Measurements from ENCODE around the gene JAG2. TPM values are rescaled to one million over a fixed set of nuclear protein-coding genes. Genes with fewer than 3 reads are reported as not detected.

The JAG2 gene
- polyA plus RNA-seq, 3 donors, result 6.6 to 8.0 (median 7.1) TPM

DNA sequence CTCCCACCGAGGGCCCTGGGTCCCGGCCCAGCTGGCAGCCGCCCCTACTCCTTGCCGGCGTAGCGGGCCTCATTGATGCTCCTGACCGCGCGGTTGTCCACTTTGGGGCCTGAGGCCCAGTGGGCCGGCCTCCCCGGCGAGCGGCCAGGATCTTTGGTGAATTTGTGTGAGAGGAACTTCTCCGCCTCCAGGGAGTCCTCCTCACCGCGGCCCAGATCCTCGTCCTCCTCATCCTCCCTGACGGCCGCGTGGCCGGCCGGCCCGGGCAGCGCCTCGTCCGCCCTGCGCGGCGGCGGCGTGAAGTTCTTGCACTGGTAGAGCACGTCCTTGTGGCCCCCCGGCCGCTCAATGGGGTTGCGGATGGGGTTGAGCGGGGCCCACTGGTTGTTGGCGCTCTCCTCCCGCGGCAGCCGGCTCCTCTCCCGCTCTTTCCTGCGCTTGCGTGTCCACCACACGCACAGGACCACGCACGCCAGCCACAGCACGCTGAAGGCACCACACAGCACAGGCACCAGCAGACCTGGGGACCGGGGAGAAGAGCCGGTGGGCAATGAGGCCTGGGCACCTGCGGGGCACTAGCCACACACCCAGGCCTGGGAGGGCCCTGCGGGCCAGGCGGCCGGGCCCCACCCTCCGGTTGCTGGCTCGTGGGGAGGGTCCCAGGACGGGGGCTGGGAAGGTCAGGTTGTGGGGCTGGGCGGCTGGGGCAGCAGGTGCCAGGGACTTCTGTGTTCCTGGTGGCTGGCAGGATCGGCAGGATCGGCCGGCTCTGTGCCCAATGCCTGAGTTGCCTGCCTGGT, 25.7 kb downstream of the JAG2 start:
- DNase-seq (ENCODE audit: low read depth in 3 of 3, low spot score in 2 of 3), result no peak

DNA sequence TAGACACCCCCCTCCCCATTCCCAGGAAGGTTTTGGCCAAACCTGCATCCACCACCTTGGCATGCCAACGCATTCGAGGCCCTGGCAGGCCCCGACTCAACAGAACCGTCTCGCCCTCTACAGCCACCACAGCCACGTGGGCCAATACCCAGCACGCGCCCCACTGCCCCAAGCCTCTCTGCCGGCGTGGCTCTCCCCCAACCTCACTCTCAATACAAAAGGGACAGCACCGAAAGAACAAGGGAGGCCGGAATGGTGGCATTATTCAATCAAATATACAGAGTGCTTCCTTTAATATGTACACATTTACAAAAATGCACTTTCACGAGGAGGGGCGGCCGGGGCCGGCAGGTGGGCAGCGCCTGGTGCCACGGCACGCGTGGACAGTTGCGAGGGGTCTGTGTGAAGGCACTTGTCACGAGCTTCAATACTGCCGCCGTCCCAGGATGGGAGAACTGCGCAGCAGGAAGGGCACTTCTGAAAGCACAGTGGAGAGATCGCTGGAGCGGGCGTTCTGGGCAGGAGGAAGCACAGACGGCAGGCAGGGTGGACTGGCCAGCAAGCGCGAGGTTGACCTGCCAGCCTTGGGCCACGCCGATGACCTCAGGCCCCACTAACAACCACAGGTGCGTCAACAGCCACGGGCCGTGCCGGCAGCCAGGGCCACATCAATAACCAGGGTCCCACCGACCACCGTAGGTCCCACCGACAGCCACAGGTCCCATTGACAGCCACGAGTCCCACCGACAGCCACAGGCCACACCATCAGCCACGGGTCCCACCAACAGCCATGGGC, 26.9 kb downstream of the JAG2 start:
- DNase-seq (ENCODE audit: low read depth in 3 of 3, low spot score in 2 of 3), result no peak

DNA sequence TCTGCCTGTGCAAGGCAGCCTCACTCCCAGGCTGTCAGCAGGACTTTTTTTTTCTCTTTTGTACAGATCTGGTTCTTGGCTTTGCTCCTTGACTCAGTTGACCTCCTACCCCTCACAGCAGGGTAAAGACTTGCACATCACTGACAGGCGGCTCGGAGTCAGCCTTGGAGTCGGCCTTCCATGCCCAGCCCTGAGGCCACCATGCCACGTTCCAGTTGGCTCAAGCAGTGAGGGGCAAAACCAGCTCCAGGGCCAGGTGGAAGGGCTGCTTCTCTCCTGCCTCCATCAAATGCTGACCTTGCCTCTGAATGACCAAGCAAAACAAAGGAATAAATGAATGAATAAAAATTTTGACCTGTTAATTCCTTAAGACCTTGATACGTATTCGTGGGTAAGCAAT, 27.6 kb downstream of the JAG2 start:
- no peak for DNase-seq (ENCODE audit: low read depth in 3 of 3, low spot score in 2 of 3)

DNA sequence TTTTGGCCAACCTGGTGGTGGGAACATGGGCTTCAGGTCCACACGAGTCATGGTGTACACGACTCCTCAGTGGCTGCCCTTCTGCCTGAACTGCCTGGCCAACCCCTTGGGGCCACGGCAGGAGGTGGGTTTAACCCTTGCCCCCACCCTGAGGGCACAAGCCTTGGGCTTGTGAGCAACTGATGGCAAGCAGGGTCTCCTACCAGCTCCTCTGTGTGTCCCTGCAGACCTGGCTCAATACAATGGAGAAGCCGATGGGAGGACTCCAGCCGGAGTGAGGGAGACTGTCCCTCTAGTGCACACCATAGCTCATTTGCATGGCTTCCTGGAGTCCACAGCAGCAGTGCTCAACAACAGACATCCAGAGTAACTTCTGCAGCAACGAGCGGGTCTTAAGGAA, 28.0 kb downstream of the JAG2 start:
- no peak for DNase-seq (ENCODE audit: low read depth in 3 of 3, low spot score in 2 of 3)

DNA sequence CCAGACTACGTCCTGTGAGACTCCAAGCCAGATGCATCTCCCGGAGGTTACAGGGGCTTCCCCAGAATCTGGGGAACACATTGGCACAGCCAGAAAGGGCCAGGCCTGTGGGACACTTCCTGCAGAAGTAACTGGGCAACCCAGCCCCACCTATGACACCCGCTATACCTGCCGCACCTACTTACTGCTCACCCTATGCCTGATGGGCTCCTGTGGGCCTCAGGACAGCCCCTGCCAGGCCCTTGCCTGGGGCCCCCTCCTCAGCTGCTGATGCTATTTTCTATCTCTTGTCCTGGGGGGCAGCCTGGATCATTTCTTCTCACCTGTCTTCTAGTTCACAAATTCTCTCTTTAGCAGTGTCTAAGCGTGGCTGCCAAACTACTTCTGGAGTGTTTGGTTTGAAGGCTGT, 28.7 kb downstream of the JAG2 start:
- DNase-seq (ENCODE audit: low read depth in 3 of 3, low spot score in 2 of 3), result no peak

DNA sequence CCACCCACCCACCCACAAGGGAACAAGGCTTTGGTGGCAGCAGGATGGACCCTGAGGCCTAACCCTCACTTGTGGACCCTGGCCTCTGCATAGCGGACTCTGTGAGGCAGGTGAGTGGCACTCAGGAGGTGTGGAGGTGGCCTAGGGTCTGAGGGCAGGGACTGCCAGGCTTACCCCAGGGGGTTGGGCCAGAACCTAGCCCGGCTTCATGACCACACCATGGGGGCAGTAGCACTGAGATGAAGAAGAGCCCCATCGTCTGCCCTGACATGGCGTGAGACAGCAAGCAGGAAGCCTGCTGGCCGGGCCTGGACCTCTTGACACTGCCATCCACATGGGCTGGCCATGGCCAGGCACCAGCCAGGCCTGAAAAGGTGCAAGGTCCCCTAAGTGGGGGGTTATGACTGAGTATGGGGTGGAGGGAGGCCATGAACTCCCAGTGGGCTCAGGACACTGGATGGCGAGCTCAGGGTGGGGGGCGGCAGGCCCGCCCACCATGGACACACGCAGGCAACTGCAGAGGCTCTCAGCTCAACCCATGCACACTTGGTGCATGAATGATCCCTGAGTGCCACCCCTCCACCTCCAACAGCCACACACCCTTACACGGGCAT, 29.3 kb downstream of the JAG2 start:
- DNase-seq (ENCODE audit: low read depth in 3 of 3, low spot score in 2 of 3), result no peak

DNA sequence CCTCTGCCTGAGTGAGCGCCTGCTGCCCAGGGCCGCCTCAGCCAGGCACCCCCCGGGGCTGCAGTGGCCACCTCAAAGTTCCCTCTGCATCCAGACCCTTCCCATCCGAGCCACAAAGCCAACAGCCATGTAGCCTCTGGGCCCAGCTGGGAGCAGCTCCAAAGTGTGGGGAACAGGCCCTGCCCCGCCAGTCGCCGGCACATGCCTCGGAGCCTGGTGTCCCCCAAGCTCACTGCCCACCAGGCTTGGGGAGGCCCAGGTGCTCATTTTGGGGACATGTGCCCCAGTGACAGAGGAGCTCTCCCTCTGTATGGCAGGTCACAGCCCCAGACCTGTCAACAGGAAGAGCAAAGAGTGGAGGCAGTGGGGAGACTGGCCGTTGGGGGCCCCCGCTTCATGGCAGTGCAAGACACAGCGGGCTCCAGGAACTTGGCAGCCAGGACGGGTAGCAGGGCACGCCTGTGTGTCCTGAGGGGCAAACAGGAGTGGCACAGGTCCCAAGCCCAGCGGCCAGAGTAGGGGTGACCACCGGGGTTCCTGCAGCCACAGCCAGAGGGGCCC, 29.9 kb downstream of the JAG2 start:
- no peak for DNase-seq (ENCODE audit: low read depth in 3 of 3, low spot score in 2 of 3)

DNA sequence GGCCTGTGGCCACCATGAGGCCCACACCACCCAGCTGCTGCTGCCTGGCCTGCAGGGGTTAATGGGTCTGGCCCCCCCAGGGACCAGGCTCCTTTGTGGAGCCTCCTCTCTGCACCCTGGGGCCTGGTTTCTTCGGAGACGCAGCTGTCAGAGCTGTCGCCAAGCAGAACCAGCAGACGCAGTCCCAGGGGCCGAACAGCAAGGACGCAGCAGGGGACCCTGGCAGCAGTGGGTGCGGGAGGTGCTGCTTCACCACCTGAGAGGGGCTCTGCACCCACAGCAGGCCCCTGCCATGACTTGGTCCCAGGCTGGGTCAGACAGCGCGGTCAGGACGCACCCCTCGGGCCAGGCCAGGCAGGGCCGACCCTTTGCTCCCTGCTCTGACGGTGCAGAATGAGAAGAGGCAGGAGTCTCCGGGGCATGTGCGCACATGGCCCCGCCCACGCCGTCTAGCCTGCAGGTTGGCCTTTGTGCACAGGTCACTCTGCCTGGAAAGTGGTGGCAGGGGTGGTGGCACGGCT, 30.5 kb downstream of the JAG2 start:
- DNase-seq (ENCODE audit: low read depth in 3 of 3, low spot score in 2 of 3), result no peak

DNA sequence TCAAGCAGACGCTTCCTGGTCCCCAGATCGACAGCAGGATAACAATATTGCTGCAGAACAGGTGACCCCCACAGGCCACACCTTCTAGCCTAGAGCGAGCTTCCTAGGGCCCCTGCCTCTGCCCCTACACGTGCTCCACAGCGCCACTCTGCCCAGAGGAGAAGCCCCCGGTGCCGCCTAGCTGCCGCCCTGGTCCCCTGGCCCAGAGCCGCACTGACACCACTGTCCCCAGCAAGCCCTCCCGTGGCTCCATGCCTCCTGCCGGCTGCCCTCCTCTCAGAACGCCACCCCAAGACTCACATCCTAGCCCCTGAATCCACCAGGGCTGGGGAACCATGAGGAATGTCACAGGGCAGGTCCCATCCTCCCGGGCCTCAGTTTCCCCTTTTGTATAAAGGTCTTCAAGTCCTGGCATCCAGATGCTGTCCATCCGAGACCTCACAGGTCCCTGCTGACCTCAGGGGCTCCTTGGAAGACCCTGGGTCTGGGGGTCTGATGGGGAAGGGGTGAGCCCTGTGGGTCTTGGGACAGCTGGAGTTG, 31.0 kb downstream of the JAG2 start:
- DNase-seq (ENCODE audit: low read depth in 3 of 3, low spot score in 2 of 3), result no peak

DNA sequence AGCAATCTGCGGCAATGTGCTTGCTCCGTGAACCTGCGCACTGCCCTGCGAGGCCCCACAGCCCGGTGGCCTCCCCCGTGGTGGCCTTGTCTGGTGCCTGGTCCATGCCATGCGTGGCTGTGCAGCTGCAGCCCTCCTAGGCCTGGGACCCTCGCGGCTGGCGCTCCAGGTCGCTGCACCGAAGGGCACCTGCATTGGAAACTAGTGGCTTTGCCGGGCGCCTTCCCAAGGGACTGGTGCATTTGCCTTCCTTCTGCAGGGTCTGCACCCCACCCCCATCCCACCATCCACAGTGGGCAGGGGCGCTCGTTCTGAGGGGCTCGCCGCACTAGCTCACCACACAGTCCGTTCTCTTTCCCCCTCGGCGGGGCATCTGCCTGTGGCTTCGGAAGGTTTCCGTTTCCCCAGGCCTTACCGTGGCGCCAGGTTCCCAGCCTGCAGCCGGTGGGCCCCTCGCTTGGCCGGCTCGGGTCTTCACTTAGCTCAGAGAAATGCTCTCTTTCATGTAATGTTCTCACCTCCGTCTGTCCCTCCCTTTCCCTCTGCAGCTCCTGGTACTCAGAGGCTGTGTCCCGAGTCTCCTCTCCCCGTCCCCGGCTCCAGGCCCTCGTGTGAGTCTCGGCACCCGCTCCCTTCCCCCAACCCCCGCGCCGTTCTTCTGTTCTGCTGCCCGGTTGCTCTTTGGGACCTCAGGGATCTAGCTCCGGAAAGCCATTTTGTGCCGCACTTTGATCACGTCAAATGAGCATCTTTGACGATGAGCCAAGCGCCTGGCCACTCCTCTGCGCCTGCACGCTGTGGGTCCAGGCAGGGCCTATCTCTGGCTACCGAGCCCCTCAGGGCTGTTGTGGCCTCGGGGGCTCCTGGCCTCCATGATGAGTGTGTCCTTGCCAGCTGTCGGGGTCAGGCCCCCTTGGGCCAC, 31.9 kb downstream of the JAG2 start:
- no peak for DNase-seq (ENCODE audit: low read depth in 3 of 3, low spot score in 2 of 3)

DNA sequence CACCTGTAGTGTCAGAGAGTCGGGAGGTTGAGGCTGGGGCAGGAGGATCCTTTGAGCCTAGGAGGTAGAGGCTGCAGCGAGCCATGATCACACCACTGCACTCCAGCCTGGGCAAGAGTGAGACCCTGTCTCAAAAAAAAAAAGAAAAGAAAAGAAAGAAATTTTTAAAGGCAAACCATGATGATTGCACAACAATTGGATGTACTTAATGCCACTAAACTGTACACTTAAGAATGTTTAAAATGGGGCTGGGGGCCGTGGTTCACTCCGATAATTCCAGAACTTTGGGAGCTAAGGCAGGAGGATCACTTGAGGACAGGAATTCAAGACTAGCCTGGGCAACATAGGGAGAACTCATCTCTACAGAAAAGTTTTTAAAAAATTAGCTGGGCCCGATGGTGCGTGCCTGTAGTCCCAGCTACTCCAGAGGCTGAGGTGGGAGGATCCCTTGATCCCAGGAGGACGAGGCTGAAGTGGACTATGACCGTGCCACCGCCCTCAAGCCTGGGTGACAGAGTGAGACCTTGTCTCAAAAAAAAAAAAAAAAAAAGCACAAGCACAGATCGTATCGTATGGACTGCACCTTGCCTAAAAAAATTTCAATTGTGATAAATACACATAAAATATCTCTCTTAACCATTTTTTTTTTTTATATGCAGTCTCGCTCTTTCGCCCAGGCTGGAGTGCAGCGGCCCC, 32.7 kb downstream of the JAG2 start:
- DNase-seq (ENCODE audit: low read depth in 3 of 3, low spot score in 2 of 3), result no peak

DNA sequence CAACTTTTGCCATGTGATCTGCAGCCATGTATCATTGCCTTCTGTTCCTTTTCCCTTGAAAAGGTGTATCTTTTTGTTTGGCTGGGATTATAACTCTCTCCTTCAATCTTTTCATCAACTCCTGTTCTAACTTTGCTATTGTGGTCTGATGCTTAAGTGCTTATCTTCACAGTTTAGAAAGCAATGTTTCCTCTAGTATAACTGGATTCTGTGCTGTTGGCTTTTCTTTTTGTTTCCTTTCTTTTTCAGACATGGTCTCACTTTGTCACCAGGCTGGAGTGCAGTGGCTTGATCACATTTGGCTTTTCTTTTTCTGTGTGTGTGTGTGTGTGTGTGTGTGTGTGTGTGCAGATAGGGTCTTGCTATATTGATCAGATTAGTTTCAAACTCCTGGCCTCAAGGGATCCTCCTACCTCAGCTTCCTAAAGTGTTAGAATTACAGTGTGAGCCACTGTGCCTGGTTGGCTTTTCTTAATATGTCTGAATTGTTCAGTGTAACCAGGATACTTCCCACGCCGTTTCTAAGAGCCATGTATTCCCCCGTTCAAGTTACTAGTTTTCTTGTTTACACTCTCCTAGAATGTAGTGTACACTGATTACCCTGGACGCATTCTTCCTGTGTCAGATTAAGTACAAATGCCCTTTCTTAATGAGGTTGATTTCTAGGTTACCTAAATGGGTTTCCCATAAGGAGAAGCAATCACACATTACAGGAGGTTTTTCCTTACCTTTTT, 35.5 kb downstream of the JAG2 start:
- no peak for DNase-seq (ENCODE audit: low read depth in 3 of 3, low spot score in 2 of 3)

DNA sequence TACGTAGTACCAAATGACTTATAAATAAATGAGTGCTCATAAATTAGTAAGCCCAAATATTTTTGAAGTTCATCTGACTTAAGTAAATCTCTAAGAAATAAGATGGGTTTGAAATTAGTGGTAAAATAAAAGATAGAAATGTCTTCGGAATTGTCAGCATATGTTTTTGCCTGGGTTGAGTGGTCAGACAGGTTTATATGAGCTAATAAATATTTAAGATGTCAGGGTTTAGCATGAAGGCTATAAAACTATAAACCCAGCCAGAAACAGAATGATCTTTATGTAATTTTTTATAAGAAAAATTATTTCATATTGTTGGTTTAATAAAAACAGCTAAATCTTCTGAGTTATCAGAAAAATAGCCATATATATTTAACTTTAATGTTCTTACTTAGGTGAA, 37.3 kb downstream of the JAG2 start:
- no peak for DNase-seq (ENCODE audit: low read depth in 3 of 3, low spot score in 2 of 3)

DNA sequence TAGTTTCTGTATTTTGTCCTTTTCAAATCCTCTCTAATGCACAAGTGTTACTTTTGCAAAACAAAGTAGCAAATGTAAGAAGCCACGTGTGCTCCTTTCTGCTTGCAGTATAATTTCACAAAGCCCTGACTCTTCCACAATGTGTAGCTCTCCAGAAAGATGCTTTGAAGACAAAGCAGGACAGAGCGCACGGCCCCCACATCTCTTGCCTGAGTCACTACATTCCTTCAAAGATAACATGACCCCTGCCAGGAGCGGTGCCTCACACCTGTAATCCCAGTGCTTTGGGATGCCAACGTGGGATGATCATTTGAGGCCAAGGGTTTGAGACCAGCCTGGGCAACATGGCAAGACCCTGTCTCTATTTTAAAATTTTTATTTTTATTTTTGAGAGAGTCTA, 40.5 kb downstream of the JAG2 start:
- DNase-seq (ENCODE audit: low read depth in 3 of 3, low spot score in 2 of 3), result no peak

DNA sequence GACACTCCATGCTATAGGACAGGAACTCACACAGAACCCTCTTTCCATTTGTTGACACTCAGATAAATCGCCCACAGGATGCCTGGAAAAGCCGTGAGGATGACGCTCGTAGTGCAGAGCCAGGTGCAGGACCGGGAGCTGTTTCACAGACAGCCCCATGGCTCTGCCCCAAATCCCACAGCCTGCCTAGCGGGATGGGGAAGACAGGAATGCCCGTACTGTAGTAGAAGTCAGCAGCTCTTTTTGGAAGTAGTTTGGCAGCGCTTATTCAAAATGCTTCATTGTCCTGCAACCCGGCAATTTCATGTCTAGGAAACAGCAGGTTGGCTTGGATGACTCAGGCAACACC, 41.6 kb downstream of the JAG2 start:
- DNase-seq (ENCODE audit: low read depth in 3 of 3, low spot score in 2 of 3), result no peak

DNA sequence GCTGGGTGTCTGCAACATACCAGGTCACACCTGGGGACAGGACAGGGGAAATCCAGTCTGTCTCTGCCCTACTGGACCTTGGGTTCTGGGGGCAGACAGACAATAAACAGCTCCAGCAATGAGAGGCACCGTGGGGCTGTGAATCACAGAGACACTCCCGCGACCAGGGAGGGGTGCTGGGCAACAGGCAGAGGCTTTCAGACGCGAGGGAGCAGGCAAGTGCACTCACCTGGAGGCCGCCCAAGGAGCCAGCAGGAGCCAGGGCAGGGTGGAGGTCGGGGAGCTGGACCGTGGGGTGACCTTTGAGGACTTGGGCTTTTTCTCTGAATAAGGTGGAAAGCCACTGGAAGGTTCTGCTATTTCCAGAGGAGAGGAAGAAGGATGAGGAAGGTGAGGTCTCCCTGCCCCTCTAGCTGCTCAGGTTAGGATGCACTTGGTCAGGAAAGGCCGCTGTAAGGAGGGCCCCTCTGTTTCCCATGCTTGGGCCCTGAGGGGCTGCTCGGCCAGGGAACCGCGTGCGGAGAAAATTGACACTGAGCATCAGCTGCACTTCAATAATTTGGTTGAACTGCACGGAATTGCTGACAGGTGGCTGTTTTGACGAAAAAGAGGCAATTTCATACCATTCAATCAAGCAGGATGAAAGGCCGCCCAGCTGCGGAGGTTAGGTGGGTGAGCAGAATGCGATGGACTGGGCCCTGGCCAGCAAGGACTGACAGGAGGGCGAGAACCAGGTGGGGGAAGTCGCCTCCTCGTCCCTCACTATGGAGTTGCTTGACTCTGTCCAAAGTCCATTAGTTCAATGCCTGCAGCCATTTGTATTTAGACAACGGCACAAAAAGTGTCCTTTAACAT, 42.2 kb downstream of the JAG2 start:
- no peak for DNase-seq (ENCODE audit: low read depth in 3 of 3, low spot score in 2 of 3)

DNA sequence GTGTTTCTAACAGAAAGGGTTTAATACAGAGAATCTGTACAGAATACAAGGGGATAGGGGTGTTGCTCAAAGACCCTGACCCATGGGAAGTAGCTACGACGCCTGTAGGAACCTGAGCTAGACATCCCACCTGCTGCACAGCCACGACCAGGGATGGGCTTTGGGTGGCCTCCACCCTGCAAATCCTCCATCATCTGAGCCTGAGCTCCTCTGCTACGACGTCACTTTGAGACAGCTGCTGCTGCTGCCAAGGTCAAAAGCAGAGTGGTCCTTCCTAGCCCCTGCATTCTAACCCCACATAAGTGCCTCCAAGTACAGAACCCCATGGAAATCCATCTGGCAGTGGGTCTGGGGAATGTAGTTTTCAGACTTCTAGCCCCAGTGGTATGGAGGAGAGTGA, 43.8 kb downstream of the JAG2 start:
- DNase-seq (ENCODE audit: low read depth in 3 of 3, low spot score in 2 of 3), result no peak
